Hematopoietic multipotent progenitor cell treated with erythropoietin and hydrocortisone succinate and interleukin-3 and kit ligand, for 6 days (in vitro differentiated cells): ENCODE results near the gene SLC35B1.
A peak's percentile ranks its signal among the peaks of the same experiment; 100 is the strongest.

ENCODE experiments used
- DNase-seq: peaks from one replicate; pipeline ENCODE4 v3.0.0-alpha.2; 2015

The SLC35B1 gene

DNA sequence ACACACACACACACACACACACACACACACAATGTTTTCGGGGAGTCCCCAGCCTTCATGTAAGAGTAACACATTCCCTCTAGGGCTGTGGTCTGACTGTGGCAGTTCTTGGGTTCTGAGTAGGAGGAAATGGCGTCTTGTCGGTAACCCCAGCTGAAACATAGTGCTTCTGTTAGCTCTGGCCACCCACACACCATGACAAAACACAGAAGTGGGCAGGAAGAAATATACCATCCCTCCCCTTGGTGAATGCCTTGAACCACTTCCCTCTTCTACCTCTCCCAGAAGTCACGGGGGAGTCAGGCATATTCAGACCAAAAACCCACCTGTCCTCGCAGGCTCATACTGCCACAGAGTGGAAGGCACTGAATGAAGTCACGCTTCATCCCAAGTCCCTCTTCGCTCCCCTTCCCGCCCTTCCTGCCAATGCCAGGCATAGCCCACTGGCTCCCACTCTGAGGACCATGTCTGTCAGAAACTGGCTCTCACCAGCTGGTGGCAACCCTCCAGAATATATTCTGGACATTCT lies 11.5 kb downstream of the SLC35B1 start:
- DNase-seq: peak; percentile 52

DNA sequence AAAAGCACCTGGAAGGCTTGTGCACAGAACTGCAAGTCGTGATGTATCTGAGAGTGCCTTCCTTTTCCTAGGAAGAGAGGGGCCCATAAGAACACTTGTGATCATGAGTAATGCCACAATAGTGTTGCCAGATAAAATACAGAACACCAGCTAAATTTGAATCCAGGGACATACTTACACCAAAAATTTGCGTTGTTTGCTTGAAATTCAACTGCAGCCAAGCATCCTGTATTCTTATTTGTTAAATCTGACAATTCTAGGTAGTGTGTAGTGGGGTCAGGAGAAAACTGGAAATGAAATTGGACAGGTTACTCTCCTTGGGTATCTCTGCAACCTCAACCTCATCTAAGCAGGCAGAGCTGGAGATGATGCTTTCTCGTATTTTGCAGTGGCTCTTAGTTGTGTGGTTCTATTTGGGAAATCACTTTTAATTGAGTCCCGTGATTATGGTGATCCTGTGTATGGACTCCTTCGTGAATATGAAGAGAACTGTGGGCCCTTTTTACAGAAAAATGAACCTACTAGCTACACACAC lies 12.0 kb downstream of the SLC35B1 start:
- DNase-seq: no peak

DNA sequence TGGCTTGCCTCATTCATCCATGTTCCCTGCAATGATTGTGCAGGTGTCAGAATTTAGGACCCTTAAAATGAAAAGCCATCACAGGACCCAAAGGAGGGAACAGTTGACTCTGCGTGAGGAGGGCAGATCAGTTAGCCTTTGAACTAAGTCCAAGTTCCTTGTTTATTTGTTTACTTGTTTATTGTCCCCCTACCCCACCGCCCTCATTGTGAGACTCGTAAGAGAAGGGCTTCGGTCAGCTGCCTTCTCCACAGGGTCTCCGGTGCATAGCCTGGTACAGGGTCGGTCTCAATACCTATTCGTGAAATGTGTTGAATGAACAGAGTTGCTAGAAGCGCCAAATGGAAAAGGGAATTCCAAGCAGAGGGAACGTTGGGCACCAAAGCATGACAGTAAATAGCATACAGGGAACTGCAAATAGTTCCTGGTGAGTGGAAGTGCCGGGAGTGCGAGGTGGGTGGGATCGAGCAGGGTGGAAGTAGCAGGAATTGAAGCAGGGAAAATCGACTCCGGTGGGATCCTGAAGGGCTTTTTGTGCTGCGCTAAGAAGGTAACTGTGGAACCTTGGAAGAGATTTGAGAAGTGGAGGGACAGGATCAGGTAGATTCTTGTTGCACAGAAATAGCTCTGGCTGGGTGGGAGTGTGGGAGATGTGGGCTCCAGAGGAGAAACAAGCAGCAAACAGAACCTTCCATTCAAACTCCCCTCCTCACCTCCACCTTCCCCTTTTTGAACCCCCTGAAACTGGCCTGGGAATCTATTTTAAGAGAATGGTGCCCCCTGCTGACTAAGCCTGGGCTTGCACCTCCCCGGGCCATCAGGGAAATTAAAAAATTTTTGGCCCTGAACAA lies 12.7 kb downstream of the SLC35B1 start:
- peak; percentile 71 for DNase-seq

DNA sequence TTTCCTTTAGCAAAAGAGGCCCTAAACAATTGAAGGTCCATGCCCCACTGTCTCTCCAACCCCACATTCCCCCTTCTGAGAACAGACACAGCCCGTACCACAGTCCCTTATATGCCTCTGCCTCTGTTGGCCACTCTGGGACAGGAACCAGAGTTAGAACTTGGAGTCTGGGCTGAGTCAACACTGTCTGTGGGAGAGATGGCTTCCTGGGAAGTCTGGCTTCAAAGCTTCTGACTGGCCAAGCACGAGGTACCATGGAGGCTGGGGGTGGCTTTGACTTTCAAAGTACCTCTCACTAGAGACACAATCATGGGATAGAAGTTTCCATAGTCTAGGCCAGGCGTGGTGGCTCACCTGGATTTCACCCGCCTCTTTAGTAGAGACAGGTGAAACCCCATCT lies 15.0 kb downstream of the SLC35B1 start:
- no peak for DNase-seq

DNA sequence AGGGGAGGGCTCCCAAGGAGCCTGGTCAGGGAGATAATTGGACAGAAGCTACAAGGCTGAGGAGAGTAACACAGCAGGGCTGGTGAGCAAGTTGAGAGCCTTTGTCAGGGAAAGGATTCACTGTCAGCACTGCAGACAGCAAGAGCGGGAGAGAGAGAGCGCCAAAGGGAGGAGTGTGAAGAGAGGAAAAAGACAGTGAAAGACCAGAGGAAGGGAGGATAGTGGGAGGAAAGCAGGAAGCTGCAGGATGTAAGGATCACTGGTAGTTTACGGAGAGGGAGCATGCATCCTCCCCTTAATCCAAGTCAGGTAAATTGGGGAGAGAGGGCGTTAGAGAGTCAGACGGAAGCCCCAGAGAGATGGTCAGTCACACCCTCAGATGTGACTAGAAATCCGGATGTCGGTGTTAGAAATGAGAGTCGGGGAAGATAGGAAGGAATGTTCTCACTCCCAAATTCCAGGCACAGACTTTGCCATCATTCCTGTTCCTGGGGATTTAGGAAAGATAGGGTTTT lies 16.0 kb downstream of the SLC35B1 start:
- DNase-seq: no peak

DNA sequence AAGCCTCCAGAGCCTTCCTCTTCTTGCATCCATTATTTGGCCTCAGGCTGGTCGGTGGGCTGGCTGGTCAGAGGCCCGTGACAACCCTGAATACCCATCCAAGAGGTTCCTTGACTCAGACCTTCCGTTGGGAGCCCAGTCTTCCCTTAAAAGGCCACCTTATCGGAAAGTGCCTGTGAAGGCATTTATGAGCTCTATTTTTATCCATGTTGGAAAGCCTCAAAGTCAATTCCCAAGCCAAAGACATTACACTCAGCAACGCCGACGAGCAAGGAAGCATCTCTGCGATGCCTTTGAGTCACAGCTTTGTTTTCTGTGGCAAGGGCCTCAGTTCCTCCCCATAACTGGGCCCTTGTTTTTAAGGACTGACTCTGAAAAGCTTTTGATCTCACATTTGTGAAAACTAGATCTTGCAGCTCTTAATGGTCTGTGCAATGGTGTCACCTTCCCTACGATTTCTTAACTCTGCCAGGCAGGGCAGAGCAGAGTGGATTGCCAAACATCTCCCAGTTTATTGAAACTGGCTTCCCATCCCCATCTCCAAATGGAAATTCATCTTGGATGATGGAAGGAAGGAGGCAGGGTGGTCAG lies 16.6 kb downstream of the SLC35B1 start:
- DNase-seq: no peak

DNA sequence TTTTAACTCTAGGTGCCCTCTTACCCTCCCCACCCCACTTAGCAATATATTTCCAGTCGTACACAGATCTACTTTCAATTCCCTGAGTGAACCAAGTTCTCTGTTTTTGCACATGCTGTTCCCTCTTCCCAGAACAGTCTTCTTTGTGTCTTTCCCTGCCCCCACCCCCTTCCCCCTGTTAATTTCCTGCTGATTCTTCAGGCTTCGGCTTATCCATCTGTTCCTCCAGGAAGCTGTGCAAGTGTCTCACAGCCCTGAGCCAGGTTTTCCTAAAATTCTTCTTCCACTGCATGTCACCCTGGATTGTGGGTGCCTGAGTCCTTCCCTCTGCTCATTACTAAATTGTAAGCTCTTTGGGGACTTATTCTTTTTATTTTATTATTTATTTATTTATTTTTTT lies 17.5 kb downstream of the SLC35B1 start:
- DNase-seq: no peak

DNA sequence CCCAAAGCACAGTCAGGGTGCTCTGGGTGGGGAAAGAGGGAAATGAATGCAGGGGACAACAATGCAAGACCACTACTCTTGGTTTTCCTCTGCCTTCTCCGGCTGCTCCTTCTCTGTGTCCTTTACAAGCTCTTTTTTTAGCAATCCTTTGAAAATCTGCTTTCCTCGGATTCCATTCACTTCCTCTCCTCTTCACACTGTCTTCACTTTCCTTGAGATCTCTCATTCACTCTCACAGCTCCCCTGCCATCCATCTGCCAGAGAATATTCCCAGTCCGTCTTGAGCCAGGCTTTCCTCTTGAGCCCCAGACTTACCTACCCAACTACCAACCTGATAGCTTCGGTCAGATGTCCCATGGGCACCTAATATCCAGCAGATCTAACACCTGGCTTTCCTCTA lies 18.9 kb downstream of the SLC35B1 start:
- DNase-seq: no peak

DNA sequence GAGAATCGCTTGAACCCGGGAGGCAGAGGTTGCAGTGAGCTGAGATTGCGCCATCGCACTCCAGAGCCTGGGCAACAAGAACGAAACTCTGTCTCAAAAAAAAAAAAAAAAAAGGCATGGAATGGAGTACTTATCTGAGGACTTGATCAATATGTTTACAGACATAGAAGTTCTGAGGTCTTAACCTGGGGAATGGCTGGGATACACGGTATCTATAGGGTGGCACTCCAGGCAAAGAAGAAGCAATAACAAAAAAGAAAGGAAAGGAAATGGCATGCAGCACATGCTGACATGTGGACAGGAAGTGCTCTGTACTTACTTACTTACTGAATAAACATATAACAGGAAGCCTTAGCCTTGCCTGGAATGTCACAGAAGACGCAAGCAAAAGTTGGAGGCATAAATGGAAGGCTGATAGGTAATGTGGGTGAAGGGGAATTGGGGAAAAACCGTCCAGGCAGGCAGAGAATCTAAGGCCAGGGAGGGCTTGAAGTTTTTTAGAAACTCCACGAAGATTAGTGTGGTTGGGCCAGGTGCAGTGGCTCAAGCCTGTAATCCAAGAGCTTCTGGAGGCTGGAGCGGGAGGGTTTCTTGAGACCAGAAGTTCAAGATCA lies 19.8 kb downstream of the SLC35B1 start:
- DNase-seq: no peak

DNA sequence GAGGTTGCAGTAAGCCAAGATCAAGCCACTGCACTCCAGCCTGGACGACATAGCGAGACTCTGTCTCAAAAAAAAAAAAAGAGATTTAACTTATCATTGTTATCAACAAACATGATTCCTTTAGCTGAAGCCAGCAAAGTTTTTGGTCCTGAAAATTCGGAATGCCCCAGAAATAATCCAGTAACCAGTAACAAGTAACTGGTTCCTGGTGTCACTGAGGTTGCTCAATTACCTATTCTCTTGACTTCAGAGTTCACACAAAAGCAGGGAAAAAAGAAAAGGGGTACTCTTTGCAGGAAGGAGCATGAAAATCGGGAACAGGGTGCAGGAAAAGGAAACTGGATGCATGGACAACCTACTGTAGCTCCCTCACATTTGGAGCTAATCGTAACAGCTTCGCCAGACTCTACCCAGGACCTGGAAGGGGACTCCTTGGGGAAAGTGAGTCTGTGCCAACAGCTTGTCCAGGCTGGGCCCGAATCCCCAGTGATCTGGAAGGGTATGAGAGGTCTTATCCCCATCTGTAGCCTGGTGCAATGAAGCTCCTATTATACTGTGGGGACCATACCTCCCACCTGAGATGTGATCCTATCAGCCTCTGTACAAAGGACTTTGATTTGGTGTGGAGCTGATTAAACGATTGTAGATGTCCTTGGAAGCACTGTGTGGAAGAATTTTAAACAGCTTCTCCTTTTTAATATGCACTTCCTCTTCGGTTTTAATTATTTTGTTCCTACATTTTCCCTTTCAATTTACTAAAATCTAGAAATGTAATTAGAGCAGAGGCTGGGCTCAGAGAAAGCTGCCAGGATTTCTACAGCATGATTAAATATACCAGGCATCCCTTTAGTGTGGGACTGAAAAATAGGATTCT lies 26.4 kb downstream of the SLC35B1 start:
- no peak for DNase-seq

DNA sequence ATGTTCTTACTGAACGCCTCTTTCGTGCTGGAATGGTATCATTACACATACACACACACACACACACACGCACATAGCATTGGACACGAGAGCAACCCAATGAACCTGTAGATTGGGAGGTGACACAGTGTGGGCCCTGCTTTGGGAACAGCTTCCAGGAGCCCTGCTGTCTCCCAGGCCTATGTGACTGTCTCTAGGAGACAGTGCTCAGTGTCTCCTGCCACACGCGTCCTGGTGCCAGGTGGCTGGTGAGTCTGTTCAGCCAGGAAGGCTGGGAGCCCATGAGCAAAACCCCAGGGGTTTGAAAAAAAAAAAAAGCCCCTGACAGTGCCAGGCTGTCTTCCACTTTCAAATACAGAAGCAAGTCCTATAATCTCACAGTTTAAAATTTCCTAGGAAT lies 27.4 kb downstream of the SLC35B1 start:
- DNase-seq: no peak

DNA sequence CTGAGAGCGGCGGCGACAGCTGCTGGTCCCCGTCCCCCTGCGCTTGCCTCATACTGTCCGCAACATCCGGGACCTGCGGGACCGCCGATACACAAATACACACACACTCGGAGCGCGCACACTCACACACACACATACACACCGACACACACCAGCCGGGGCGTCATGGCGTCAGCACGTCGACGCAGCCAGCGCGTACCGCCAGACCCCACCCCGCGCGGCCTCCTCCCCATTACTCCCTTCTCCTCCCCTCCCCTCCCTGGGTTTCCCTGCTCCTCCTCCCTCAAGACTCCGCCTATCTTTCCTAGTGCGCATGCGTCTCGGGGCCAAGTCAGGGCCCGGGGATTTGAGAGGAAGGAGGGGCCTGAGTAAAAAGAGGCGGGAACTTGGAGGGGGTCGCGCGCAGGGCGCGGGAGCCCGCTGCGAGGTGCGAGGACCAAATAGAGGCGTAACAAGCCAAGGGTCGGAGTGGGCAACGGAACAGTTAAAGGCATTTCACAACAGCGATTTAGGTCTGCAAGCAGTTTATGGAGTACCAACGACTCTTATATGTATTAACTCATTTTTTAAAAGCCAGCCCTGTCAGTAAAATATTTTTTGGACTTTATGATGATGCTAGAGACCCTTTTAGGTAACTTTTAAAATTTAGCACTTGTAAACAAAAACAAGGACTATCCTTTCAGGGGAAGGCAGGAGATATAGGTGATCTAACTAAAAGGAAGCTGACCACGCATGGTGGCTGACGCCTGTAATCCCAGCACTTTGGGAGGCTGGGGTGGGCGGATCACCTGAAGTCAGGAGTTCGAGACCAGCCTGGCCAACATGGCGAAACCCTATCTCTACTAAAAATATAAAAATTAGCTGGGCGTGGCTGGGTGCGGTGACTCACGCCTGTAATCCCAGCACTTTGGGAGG lies 29.6 kb downstream of the SLC35B1 start, which contains the start of gene SPOP:
Gene SPOP, minus strand, starts transcription at position 165 of the 915 bp plus-strand sequence. CDS start 55,287 bp downstream, outside the sequence.
- peak; percentile 99 for DNase-seq

DNA sequence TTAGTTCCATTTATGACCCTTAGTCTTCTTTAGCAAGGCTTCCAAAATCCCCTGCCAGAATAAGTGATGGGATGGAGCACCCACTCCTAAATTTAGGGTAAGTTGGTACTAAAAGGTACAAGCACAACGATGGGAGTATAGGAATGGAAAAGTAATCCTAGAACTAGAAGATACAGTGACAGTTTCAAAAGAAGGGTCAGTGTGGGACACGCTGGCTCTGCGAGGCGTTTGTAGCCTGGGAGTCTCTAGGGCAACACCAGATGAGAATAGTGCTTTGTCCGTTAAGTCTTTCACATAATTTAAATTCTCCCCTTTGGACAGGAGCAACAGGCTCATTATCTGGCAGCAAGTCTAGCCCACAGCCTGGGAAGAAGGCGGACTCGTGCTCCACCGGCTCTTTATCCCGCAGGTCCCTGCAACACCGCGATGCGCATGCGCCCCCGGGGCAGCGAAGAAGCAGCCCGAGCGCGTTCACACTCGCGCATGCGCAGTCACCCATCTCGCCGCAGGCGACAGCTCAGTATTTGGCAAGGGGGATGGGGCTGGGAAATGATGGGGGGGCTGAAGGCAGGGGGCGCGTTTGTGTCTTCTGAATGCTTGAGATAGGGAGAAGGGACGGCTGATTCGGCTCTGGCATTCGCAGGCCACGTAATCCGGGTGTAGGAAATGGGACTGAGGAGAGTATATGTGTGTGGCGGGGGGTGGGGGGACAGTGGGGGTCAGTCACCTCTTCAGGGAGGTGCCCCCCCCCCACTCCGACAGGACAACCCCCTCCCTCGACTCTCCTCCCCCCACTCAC lies 30.4 kb downstream of the SLC35B1 start:
- peak; percentile 96 for DNase-seq

DNA sequence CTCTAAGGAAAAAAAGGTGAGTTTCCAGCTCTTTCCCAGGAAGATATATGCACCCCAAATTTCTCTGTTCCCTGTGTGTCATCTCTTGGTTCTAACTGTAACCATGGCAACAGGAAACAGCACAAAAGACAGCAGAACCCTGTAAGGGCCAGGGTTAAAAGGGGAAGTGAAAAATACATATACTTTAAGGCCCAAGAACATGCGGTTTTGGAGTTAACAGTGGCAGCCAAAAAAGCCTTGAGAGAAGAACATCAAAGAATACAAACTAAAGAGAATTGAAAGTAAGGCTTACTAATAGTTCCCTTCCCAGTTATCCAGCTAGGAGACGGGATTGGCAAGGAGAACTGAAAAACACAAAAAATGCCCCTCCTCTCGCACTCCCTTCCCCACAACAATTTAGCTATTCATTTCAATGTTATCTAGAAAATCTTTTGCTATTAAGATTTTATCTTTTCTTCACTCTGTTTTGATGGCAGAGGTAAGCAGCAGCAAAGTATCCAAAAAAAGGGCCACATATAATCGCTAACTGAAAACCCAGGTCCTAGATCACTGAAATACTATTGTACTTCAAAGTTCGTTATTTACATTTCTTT lies 31.4 kb downstream of the SLC35B1 start:
- peak; percentile 92 for DNase-seq

DNA sequence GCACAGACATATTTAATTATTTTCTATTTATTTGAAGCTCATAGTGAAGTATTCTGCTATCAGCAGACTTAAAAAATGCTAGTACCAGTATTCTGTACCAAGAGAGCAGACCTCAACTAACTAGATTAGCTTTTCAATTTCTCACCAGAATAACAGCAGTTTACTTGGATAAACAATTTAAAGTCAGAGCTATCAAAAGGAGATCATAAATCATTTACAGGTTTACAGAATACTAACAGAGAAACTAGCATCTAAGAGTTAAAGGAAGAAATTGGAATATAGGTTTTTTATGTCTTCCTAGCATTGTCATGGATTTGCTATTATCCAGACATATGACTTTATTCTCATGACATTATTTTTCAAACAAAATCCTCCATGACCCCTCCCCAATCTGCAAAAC lies 33.3 kb downstream of the SLC35B1 start:
- no peak for DNase-seq

DNA sequence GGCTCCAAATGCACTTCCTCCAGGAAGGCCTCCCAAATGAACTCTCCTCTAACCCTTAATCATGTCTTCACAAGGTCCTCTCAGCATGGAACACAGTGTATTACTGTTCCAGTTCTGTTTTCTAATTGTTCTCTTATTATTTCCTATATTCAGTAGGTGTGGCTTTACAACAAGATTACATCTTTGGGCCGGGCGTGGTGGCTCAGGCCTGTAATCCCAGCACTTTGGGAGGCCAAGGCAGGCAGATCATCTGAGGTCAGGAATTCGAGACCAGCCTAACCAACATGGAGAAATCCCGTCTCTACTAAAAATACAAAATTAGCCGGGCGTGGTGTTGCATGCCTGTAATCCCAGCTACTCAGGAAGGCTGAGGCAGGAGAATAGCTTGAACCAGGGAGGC lies 34.1 kb downstream of the SLC35B1 start:
- DNase-seq: peak; percentile 21

DNA sequence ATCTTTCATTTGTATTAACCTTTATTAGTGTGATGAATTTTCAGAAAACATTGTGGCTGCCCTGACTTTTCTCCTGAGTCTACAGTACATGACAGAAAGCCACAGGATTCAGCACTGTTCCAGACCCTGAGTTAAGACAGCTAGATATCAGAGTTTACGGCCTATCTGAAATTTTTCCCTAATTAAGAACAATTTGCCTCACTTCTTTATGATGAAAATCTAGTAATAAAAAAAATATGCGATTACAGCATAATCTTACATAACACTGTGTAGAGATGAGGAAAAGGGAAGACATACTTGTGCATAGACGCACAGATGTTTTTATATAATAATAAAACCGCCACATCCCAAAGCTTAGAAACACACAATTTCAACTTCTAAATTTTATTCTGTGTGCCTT lies 37.1 kb downstream of the SLC35B1 start:
- DNase-seq: no peak

DNA sequence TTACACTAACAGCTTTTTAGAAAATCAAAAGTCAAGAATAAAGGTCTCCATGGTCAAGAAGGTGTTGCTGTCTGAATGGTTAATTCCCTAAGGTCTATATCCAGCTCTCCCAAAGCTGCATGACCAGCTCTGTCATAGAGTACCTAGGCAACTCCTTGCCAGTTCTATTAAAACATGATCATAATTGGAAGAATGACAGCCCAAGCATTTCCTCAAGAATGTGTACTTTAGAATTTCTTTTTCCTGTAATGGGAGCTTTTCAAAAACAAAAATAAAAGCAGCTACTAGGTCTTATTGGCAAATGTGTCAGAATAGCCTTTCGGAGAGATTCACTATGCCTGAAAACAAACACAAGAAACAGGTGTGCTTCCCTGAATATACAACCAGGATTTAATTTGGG lies 37.8 kb downstream of the SLC35B1 start:
- no peak for DNase-seq

DNA sequence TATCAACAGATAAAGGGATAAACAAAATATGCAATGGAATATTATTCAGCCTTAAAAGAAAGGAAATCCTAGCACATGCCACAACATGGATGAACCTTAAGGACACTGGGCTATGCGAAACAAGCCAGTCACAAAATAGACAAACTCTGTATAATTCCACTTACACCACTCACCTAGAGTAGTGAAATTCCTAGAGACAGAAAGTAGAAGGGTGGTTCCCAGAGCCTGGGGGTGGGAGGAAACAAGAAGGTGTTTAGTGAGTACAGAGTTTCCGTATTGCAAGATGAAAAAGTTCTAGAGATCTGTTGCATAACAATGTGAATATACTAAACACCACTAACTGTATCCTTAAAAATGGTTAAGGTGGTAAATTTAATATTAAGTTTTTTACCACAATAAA lies 39.9 kb downstream of the SLC35B1 start:
- DNase-seq: no peak

DNA sequence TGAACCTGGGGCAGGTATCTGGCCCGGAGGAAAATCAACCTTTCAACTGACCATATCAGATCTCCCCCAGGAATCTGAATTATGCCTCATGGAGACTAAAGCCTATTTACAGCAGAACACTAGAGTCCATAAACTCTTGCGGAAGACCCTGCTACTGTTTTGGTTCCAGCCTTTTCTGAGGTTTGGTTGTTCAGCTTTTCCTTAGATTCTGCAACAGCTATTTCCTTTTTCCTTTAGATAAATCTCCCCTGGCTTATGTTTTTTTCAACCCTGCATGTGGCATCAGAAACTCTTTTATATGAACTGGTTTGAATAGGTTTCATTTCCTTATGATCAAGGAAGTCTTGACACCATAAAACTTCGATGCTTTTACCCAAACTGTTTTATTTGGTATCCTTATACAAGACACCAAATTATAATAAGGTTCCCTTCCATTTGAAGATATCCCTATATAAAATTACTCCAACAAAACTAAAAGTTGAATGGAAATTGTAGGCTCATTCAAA lies 43.0 kb downstream of the SLC35B1 start:
- no peak for DNase-seq
